Right lobe of liver (tissue), 4 donors: Measurements from ENCODE around the gene PDE4B.

Experiments
- POLR2A ChIP-seq: fragments of 450-650 bp; IDR thresholded peaks from one replicate; pipeline ENCODE4 v1.6.1; 2017; ENCODE audit warnings: antibody characterized with exemption, mild to moderate bottlenecking
- TF ChIP-seq, protein P1 (sequence below), 4 donors: fragments of 200-600 bp in 3 of 4; fragments of 450-650 bp in 1 of 4; IDR thresholded peaks; one replicate each; pipeline versions ENCODE4 v1.5.1 to v1.8.0; 2016 to 2022; ENCODE audit warnings: antibody characterized with exemption in 4 of 4, mild to moderate bottlenecking in 2 of 4
- donor health status: DM: no; HTN: no; CAD: no.
- donor health status: DM: no; HTN: no; CAD: no.
- donor health status: DM: no; HTN: yes; CAD: no.

DNA sequence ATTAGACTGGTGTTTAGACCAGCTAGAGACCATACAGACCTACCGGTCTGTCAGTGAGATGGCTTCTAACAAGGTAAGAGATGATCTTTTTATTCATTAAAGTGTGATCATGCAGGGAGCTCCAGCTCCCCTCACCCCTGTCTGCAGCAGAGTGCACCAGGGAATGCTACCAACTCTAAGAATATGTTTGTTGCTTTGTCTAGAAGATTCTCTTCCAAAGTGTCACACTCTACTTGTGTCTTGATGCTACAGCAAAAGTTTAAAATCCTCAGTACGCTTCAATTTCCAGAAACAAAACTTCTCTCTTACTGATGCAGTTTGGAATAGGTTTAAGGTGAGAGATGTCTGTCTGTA, 539.8 kb downstream of the PDE4B start:
- TF ChIP-seq, protein P1, sequence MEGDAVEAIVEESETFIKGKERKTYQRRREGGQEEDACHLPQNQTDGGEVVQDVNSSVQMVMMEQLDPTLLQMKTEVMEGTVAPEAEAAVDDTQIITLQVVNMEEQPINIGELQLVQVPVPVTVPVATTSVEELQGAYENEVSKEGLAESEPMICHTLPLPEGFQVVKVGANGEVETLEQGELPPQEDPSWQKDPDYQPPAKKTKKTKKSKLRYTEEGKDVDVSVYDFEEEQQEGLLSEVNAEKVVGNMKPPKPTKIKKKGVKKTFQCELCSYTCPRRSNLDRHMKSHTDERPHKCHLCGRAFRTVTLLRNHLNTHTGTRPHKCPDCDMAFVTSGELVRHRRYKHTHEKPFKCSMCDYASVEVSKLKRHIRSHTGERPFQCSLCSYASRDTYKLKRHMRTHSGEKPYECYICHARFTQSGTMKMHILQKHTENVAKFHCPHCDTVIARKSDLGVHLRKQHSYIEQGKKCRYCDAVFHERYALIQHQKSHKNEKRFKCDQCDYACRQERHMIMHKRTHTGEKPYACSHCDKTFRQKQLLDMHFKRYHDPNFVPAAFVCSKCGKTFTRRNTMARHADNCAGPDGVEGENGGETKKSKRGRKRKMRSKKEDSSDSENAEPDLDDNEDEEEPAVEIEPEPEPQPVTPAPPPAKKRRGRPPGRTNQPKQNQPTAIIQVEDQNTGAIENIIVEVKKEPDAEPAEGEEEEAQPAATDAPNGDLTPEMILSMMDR (IDR thresholded peaks at IDR 0.05) = peak in 1 of 4 donors; percentile 1
- no peak for TF ChIP-seq POLR2A
